ENCODE data around the gene GIMD1.

The GIMD1 gene

GRCh38 chr4:106336618-106337017 is 32.0 kb downstream of the GIMD1 start:
- no peak overlapping the region for H2AFZ ChIP-seq (ENCODE audit: low read length)
- H4K20me1 ChIP-seq (ENCODE audit: insufficient read depth, low read length, poor library complexity, severe bottlenecking) = no peaks in the 10 kb centered on the region
- no peaks in the 10 kb centered on the region for H3F3A ChIP-seq (ENCODE audit: low read depth)
- no peak overlapping the region for H3K4me2 ChIP-seq (ENCODE audit: low read depth, low read length, poor library complexity, severe bottlenecking)
- H3K4me3 ChIP-seq (ENCODE audit: low read length, poor library complexity, severe bottlenecking) = no peak overlapping the region
- peaks cover 56% of the 10 kb centered on the region for H3K36me3 ChIP-seq (ENCODE audit: insufficient read depth, low read length)
- no peaks in the 10 kb centered on the region for H3K79me2 ChIP-seq (ENCODE audit: insufficient read depth, low read length)
- no peaks in the 10 kb centered on the region for H3K27me3 ChIP-seq (ENCODE audit: insufficient read depth, low read length, poor library complexity, severe bottlenecking)
- no peak overlapping the region for H3K9ac ChIP-seq (ENCODE audit: low read depth, low read length, poor library complexity, severe bottlenecking)
- no peaks in the 10 kb centered on the region; the same call in 1 of the 2 replicates for H3K9me3 ChIP-seq (ENCODE audit: insufficient read depth, low read depth, low read length)
- no peaks in the 10 kb centered on the region for H3K9me2 ChIP-seq (replicated peaks; ENCODE audit: low read depth, low read length)
- TF ChIP-seq EZH2phosphoT487 (IDR thresholded peaks at IDR 0.05; ENCODE audit: borderline replicate concordance) = no peak
- TF ChIP-seq, protein P1, sequence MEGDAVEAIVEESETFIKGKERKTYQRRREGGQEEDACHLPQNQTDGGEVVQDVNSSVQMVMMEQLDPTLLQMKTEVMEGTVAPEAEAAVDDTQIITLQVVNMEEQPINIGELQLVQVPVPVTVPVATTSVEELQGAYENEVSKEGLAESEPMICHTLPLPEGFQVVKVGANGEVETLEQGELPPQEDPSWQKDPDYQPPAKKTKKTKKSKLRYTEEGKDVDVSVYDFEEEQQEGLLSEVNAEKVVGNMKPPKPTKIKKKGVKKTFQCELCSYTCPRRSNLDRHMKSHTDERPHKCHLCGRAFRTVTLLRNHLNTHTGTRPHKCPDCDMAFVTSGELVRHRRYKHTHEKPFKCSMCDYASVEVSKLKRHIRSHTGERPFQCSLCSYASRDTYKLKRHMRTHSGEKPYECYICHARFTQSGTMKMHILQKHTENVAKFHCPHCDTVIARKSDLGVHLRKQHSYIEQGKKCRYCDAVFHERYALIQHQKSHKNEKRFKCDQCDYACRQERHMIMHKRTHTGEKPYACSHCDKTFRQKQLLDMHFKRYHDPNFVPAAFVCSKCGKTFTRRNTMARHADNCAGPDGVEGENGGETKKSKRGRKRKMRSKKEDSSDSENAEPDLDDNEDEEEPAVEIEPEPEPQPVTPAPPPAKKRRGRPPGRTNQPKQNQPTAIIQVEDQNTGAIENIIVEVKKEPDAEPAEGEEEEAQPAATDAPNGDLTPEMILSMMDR (conservative IDR thresholded peaks at IDR 0.05; ENCODE audit: low read length) = no peak
- H3K4me1 ChIP-seq (ENCODE audit: insufficient read depth, low read length, poor library complexity, severe bottlenecking) = peaks cover 4% of the 10 kb centered on the region

- H4K20me1 ChIP-seq (ENCODE audit: insufficient read depth, low read length, poor library complexity, severe bottlenecking) = no peaks in the 10 kb centered on the region
- TF ChIP-seq, protein P1 (conservative IDR thresholded peaks at IDR 0.05; ENCODE audit: low read length) = no peak
- no peak for TF ChIP-seq EZH2phosphoT487 (IDR thresholded peaks at IDR 0.05; ENCODE audit: borderline replicate concordance)
- H3K36me3 ChIP-seq (ENCODE audit: insufficient read depth, low read length) = peaks cover 62% of the 10 kb centered on the region
- no peaks in the 10 kb centered on the region for H3F3A ChIP-seq (ENCODE audit: low read depth)
- no peak overlapping the region for H2AFZ ChIP-seq (ENCODE audit: low read length)
- no peaks in the 10 kb centered on the region for H3K79me2 ChIP-seq (ENCODE audit: insufficient read depth, low read length)
- H3K27me3 ChIP-seq (ENCODE audit: insufficient read depth, low read length, poor library complexity, severe bottlenecking) = no peaks in the 10 kb centered on the region
- H3K9me2 ChIP-seq (replicated peaks; ENCODE audit: low read depth, low read length) = no peaks in the 10 kb centered on the region
- no peak overlapping the region for H3K4me3 ChIP-seq (ENCODE audit: low read length, poor library complexity, severe bottlenecking)
- H3K9me3 ChIP-seq (ENCODE audit: insufficient read depth, low read depth, low read length) = no peaks in the 10 kb centered on the region
- H3K9ac ChIP-seq (ENCODE audit: low read depth, low read length, poor library complexity, severe bottlenecking) = no peak overlapping the region
- no peaks in the 10 kb centered on the region for H3K4me1 ChIP-seq (ENCODE audit: insufficient read depth, low read length, poor library complexity, severe bottlenecking)
- no peak overlapping the region for H3K4me2 ChIP-seq (ENCODE audit: low read depth, low read length, poor library complexity, severe bottlenecking)
Observed at GRCh38 chr4:106334741-106335470, 33.7 kb downstream of the GIMD1 start.

DNA sequence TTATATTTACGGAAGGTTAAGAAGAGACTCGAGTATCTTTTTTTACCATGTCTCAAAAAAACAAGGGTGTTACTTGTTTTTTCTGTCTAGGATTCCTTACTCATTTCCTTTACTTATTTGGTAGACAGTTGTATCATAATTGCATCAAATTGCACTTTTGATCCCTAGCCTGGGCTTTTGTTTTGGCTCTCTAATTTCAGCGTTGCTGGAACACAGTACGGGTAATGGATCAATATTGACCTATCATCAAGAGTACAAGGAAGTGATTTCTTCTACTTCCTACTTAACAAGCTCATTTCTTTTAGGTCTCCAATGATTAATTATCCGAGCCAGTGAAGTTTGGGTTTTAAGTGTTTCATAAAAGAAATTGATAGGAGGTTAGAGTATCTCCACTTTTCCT is 35.4 kb downstream of the GIMD1 start:
- Histone ChIP-seq H2AFZ (ENCODE audit: low read length) (no peak overlapping the region), H3K27me3 (ENCODE audit: insufficient read depth, low read length, poor library complexity, severe bottlenecking) (no peaks in the 10 kb centered on the region), H3K9ac (ENCODE audit: low read depth, low read length, poor library complexity, severe bottlenecking) (no peak overlapping the region), H3K36me3 (ENCODE audit: insufficient read depth, low read length) (peaks cover 63% of the 10 kb centered on the region), H3K4me3 (ENCODE audit: low read length, poor library complexity, severe bottlenecking) (no peak overlapping the region), H3K4me1 (ENCODE audit: insufficient read depth, low read length, poor library complexity, severe bottlenecking) (no peaks in the 10 kb centered on the region), H4K20me1 (ENCODE audit: insufficient read depth, low read length, poor library complexity, severe bottlenecking) (no peaks in the 10 kb centered on the region), H3K79me2 (ENCODE audit: insufficient read depth, low read length) (no peaks in the 10 kb centered on the region), H3K9me2 (replicated peaks; ENCODE audit: low read depth, low read length) (no peaks in the 10 kb centered on the region), H3F3A (ENCODE audit: low read depth) (no peaks in the 10 kb centered on the region), H3K4me2 (ENCODE audit: low read depth, low read length, poor library complexity, severe bottlenecking) (no peak overlapping the region), H3K9me3 (ENCODE audit: insufficient read depth, low read depth, low read length) (no peaks in the 10 kb centered on the region)
- TF ChIP-seq, protein P1 (conservative IDR thresholded peaks at IDR 0.05; ENCODE audit: low read length) = no peak
- TF ChIP-seq EZH2phosphoT487 (IDR thresholded peaks at IDR 0.05; ENCODE audit: borderline replicate concordance) = no peak
